SH-SY5Y (cell line): ENCODE data around the gene PRSS23.

Experiments used
- GATA2 ChIP-seq: IDR thresholded peaks from 2 replicates; pipeline ENCODE4 v1.6.1; 2011; ENCODE audit warnings: mild to moderate bottlenecking, low read depth, low read length
- GATA3 ChIP-seq: IDR thresholded peaks from 2 replicates; pipeline ENCODE4 v1.6.1; 2011; ENCODE audit warnings: low read depth, mild to moderate bottlenecking, low read length, moderate library complexity

DNA sequence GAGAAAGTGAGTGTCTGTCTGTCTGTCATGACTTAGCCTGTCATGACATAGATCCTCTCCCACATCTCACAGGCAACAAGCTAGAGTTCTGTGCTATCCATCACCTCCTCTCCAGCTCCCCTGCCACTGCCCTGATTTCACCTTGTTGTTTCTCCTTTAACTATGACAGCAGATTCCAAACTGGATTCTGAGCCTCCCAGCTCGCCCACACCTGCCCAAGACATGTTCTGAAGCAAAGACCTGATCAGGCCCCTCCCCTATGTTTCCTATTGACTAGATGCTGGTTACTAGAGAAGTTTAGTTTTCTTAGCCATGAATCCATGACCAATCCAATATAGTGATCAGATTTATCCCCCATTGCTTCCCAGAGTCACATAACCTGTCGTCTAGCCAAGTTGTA lies 15.4 kb downstream of the PRSS23 start:
- TF ChIP-seq GATA2 (no peak), GATA3 (no peak)
